ENCODE results near the gene EMC8. TPM values are rescaled to one million over a fixed set of nuclear protein-coding genes. Genes with fewer than 3 reads are reported as not detected.

The EMC8 gene
- total and polyA plus RNA-seq, 2 donors (not counting 1 experiment from before 2014, with no cell fraction given): 22.1 to 33.1 TPM

GRCh38 chr16:85746460-85747215 lies 52.7 kb downstream of the EMC8 start:
- Histone ChIP-seq H3K27me3 (replicated peaks in 1 of 4; ENCODE audit: control extremely low read depth in 1 of 4, control insufficient read depth in 3 of 4, insufficient read depth in 4 of 4, low read length in 3 of 4) (no peaks in the 10 kb centered on the region), H3K9ac (ENCODE audit: low read length) (peak overlapping the region; percentile 32), H3K4me3 (ENCODE audit: control extremely low read depth in 1 of 5, extremely low read depth in 1 of 5, insufficient read depth in 1 of 5, low read depth in 2 of 5, low read length in 4 of 5) (peak overlapping the region in 2 of 5 experiments; percentile 15 to 36), H3K4me2 (replicated peaks; ENCODE audit: low read depth, low read length, poor library complexity, severe bottlenecking) (peak overlapping the region; percentile 60), H4K20me1 (ENCODE audit: control insufficient read depth, insufficient read depth, low read length, poor library complexity, severe bottlenecking) (peaks cover 48% of the 10 kb centered on the region), H3K4me1 (ENCODE audit: control insufficient read depth in 2 of 2, insufficient read depth in 2 of 2, low read length in 2 of 2) (peaks cover 36 to 54% of the 10 kb centered on the region in 2 donors), H3K36me3 (replicated peaks in 1 of 2; ENCODE audit: control extremely low read depth in 1 of 2, control insufficient read depth in 1 of 2, extremely low read depth in 1 of 2, insufficient read depth in 2 of 2, low read length in 1 of 2) (peaks cover 0 to 13% of the 10 kb centered on the region in 2 experiments), H3K79me2 (ENCODE audit: control insufficient read depth, insufficient read depth, low read length) (peaks cover 52% of the 10 kb centered on the region), H2AFZ (ENCODE audit: insufficient read depth, low read depth, low read length, poor library complexity, severe bottlenecking) (no peak overlapping the region), H3K9me3 (ENCODE audit: control extremely low read depth in 1 of 3, control insufficient read depth in 2 of 3, insufficient read depth in 1 of 3, low read length in 2 of 3) (no peaks in the 10 kb centered on the region), H3K27ac (ENCODE audit: low read length in 2 of 2) (peak overlapping the region; percentile 29 to 56)
- intact Hi-C loops (cut with micrococcal nuclease): no loop called here
- Mint-ChIP-seq H3K27me3 (no peaks in the 10 kb centered on the region), H3K4me1 (peaks cover 49% of the 10 kb centered on the region), H3K27ac (peak overlapping the region; percentile 50), H3K4me3 (peak overlapping the region; percentile 50), H3K9me3 (ENCODE audit: insufficient read depth) (no peaks in the 10 kb centered on the region)
- no peak for ATAC-seq (ENCODE audit: low read depth)
- CTCF ChIA-PET: interaction anchor here (0.6 to 3.1 kb wide), 8 partner anchors 9 to 221 kb away, joined by 3 to 13 read pairs (median 3); no protein-coding TSS in a partner anchor
- POLR2A ChIA-PET: interaction anchor here (2.0 kb wide), 1 partner anchor 10 kb away, joined by 9 read pairs; no protein-coding TSS in a partner anchor
- peak; percentile 34 for DNase-seq
- 31% methylated on average over 8 of the region's 13 CpGs for WGBS (ENCODE audit: insufficient coverage)
- TF ChIP-seq, protein P1, sequence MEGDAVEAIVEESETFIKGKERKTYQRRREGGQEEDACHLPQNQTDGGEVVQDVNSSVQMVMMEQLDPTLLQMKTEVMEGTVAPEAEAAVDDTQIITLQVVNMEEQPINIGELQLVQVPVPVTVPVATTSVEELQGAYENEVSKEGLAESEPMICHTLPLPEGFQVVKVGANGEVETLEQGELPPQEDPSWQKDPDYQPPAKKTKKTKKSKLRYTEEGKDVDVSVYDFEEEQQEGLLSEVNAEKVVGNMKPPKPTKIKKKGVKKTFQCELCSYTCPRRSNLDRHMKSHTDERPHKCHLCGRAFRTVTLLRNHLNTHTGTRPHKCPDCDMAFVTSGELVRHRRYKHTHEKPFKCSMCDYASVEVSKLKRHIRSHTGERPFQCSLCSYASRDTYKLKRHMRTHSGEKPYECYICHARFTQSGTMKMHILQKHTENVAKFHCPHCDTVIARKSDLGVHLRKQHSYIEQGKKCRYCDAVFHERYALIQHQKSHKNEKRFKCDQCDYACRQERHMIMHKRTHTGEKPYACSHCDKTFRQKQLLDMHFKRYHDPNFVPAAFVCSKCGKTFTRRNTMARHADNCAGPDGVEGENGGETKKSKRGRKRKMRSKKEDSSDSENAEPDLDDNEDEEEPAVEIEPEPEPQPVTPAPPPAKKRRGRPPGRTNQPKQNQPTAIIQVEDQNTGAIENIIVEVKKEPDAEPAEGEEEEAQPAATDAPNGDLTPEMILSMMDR (IDR thresholded peaks at IDR 0.05): no peak
- TF ChIP-seq EZH2 (IDR thresholded peaks at IDR 0.05; ENCODE audit: borderline replicate concordance, insufficient read depth, low read depth, low read length, poor library complexity, severe bottlenecking): no peak
